Gastrocnemius medialis (tissue), 4 donors: Measurements from ENCODE around the gene RFPL4A. TPM values are rescaled to one million over a fixed set of nuclear protein-coding genes. Genes with fewer than 3 reads are reported as not detected.
"Not testable (repeated sequence)": the region's sequence is repeated elsewhere in the genome, so short reads cannot be mapped to it uniquely, and the experiment has no call there.

ENCODE experiments used
- ATAC-seq, 2 donors: fragments of 150-250 bp; one replicate each; pipeline ENCODE4 v1.9.1; 2016
- DNase-seq, 2 donors: peaks; one replicate each; pipeline ENCODE4 v3.0.0-alpha.2; 2019
- H3K27ac ChIP-seq, 4 donors: fragments of 200-600 bp; sonication (generic); 1 replicate in 1 of 4; 2 replicates in 3 of 4; pipeline ENCODE4 v1.5.1; 2016 to 2018; ENCODE audit warnings: mild to moderate bottlenecking in 2 of 4, moderate library complexity in 1 of 4
- H3K27me3 ChIP-seq, 3 donors: fragments of 200-600 bp; sonication (generic) in 2 of 3; 1 replicate in 1 of 3; 2 replicates in 2 of 3; pipeline versions ENCODE4 v1.5.1 to v1.6.0; 2016 to 2019; ENCODE audit warnings: mild to moderate bottlenecking in 1 of 3, moderate library complexity in 1 of 3
- H3K36me3 ChIP-seq, 2 donors: fragments of 200-600 bp; sonication (generic) in 1 of 2; one replicate each; pipeline ENCODE4 v1.5.1; 2017 to 2018
- H3K4me1 ChIP-seq, 2 donors: fragments of 200-600 bp; sonication (generic) in 1 of 2; one replicate each; pipeline ENCODE4 v1.5.1; 2016 to 2017; ENCODE audit warnings: mild to moderate bottlenecking in 2 of 2
- H3K4me3 ChIP-seq, 4 donors: fragments of 200-600 bp; sonication (generic) in 3 of 4; 1 replicate in 1 of 4; 2 replicates in 3 of 4; pipeline ENCODE4 v1.5.1; 2016 to 2019; ENCODE audit warnings: mild to moderate bottlenecking in 2 of 4
- H3K9me3 ChIP-seq, 3 donors: fragments of 200-600 bp; sonication (generic) in 2 of 3; 1 replicate in 1 of 3; 2 replicates in 2 of 3; pipeline ENCODE4 v1.5.1; 2016 to 2019
- POLR2A ChIP-seq, 2 donors: fragments of 450-650 bp; IDR thresholded peaks; one replicate each; pipeline ENCODE4 v1.6.1; 2017; ENCODE audit warnings: antibody characterized with exemption in 2 of 2, mild to moderate bottlenecking in 2 of 2, moderate library complexity in 2 of 2
- in situ Hi-C, 4 donors: fragments of 200-750 bp; cut with MboI; loops; one replicate each; pipeline versions ENCODE4 v1.15.0 to v1.8.0; 2017; ENCODE audit warnings: low sequenced_read_pairs in 4 of 4
- intact Hi-C: fragments of 100-400 bp; cut with DNase I; formaldehyde crosslinking; loops from one replicate; pipeline ENCODE4 v1.15.1; 2023; ENCODE audit warnings: low total_unique reads
- total RNA-seq, 4 donors: library from RNA; depleted of rRNA; stranded (reverse); fragments of >200 nt; gene quantifications; one replicate each; pipeline versions ENCODE4 v1.1.0 to v1.2.3, GENCODE V29; 2016
- TF ChIP-seq, protein P1 (sequence below), 5 experiments: fragments of 450-650 bp in 3 of 5; fragments of 200-600 bp in 2 of 5; sonication (generic) in 2 of 5; IDR thresholded peaks in 4 of 5; conservative IDR thresholded peaks in 1 of 5; 1 replicate in 4 of 5; 2 replicates in 1 of 5; pipeline ENCODE4 v1.5.1; 2016 to 2019; ENCODE audit warnings: antibody characterized with exemption in 5 of 5, mild to moderate bottlenecking in 3 of 5, moderate library complexity in 3 of 5

Gene RFPL4A
- total RNA-seq, result not detected

DNA sequence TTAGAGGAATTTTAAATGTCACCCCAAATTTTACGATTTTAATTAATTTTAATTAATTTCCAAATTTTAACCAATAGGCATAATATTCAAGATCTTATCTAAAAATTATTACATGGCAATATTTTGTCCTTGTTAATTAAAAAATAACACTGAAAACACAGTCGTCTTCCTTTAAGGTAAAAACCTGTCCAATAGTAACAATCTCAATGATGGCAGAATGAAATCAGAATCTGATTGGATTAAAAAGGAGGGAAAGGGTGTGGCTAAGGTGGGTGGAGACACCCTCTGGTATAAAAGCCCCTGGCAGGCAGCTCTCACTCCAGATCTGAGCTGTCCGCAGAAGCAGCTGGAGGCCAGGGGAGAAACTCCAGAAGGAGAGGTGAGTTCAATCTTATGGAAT lies at the start of gene RFPL4A:
RFPL4A (plus strand) TSS at position 301 of the 400 bp plus-strand sequence. CDS start 2,704 bp downstream, outside the sequence.
- H3K9me3 ChIP-seq, H3K27me3 ChIP-seq, H3K4me3 ChIP-seq, H3K27ac ChIP-seq, DNase-seq, ATAC-seq, H3K36me3 ChIP-seq, H3K4me1 ChIP-seq, in situ Hi-C loops, intact Hi-C loops: not testable (repeated sequence)

DNA sequence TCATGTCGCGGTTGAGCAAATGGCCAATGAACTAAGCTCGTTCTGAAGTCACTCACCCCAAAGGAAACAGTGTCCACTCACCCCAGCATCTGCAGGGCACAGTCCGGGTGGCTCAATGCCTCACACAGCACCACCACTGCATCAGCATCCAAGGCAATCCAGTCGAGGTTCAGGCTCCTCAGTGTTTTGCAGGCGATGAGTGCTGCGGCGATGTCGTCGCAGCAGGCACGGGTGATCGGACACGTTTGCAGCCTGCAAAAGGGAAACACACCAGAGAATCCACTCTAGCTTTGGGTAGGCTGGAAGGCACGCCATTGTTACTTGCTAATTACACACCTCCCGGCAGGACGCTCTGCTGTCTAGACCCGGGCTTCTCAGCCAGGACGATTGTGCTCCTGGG lies 47.2 kb upstream of the RFPL4A start:
- Histone ChIP-seq H3K4me3 (no peak overlapping the region), H3K36me3 (no peaks in the 10 kb centered on the region), H3K27ac (no peak overlapping the region), H3K27me3 (peaks cover 4 to 11% (median 8%) of the 10 kb centered on the region in 3 donors), H3K4me1 (no peaks in the 10 kb centered on the region), H3K9me3 (no peaks in the 10 kb centered on the region)
- no peak for ATAC-seq
- TF ChIP-seq, protein P1, sequence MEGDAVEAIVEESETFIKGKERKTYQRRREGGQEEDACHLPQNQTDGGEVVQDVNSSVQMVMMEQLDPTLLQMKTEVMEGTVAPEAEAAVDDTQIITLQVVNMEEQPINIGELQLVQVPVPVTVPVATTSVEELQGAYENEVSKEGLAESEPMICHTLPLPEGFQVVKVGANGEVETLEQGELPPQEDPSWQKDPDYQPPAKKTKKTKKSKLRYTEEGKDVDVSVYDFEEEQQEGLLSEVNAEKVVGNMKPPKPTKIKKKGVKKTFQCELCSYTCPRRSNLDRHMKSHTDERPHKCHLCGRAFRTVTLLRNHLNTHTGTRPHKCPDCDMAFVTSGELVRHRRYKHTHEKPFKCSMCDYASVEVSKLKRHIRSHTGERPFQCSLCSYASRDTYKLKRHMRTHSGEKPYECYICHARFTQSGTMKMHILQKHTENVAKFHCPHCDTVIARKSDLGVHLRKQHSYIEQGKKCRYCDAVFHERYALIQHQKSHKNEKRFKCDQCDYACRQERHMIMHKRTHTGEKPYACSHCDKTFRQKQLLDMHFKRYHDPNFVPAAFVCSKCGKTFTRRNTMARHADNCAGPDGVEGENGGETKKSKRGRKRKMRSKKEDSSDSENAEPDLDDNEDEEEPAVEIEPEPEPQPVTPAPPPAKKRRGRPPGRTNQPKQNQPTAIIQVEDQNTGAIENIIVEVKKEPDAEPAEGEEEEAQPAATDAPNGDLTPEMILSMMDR (IDR thresholded peaks at IDR 0.05 in 4 of 5, conservative IDR thresholded peaks at IDR 0.05 in 1 of 5), result no peak
- in situ Hi-C loops, result no loop called here
- intact Hi-C loops, result no loop called here
- DNase-seq, result no peak

DNA sequence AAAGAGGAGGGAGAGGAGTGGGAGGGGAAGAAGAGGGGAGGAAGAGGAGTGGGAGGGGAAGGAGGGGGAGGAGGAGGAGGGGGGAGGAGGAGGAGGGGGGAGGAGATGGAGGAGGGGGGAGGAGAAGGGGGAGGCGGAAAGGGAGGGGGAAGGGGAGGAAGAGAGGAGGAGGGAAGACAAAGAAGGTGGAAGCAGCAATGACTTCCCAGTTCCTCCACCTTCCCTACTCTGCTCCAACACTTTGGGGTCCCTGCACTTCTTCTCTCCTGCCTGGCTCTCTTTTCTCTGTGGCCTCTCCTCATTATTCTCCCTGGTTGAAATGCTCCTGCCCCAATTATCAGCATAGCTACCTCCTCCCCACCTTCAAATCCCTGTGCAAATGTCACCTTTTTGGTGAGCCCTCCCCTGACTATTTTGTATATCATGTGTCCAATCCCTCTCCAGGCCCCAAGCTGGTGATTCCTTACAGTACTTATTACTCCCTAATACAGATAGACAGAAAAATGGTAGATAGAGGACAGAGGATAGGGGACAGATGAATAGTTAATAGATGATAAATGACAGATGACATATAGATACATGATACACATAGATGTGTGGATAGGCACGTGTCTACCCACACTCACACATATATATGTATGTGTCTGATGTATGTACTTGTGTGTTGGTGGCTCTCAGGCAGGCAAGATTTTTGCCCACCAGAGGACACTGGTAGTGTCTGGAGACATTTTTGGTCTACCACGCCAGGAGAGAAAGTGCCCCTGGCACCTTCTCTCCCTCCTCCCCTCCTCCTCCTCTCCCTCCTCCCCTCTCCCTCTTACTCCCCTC lies 45.9 kb upstream of the RFPL4A start:
- no peaks in the 10 kb centered on the region for H3K9me3 ChIP-seq
- no peaks in the 10 kb centered on the region for H3K4me1 ChIP-seq
- TF ChIP-seq POLR2A (IDR thresholded peaks at IDR 0.05), result no peak
- TF ChIP-seq, protein P1 (IDR thresholded peaks at IDR 0.05 in 4 of 5, conservative IDR thresholded peaks at IDR 0.05 in 1 of 5), result no peak
- in situ Hi-C loops (no loop called here), intact Hi-C loops (no loop called here)
- no peak overlapping the region for H3K27ac ChIP-seq
- no peak for ATAC-seq
- no peaks in the 10 kb centered on the region for H3K36me3 ChIP-seq
- H3K27me3 ChIP-seq, result peaks cover 4 to 17% (median 11%) of the 10 kb centered on the region in 3 donors
- DNase-seq, result no peak
- no peak overlapping the region for H3K4me3 ChIP-seq

DNA sequence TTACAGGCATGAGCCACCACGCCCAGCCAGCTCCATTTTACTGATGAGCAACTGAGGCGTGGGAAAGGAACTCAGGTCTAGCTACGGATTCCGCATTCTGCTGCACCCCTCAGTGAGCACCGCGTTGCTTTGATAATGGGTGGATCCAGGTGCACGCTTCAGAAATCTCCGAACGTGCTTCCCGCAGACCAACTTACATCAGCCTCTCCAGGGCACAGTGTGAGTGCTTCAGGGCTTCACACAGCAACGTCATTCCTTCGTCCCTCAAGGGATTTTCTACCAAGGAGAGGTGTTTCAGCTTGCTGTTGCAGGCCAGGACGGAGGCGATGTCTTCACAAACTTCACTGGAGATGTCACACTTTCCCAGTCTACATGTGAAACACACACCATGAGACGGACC lies 42.4 kb upstream of the RFPL4A start:
- in situ Hi-C loops, result no loop called here
- TF ChIP-seq, protein P1 (IDR thresholded peaks at IDR 0.05 in 4 of 5, conservative IDR thresholded peaks at IDR 0.05 in 1 of 5), result no peak
- no peak for TF ChIP-seq POLR2A (IDR thresholded peaks at IDR 0.05)
- Histone ChIP-seq H3K27me3 (peaks cover 4 to 31% (median 14%) of the 10 kb centered on the region in 3 donors), H3K9me3 (no peaks in the 10 kb centered on the region), H3K36me3 (no peaks in the 10 kb centered on the region), H3K27ac (no peak overlapping the region), H3K4me3 (no peak overlapping the region), H3K4me1 (no peaks in the 10 kb centered on the region)
- DNase-seq (no peak), ATAC-seq (no peak)
- intact Hi-C loops, result no loop called here

DNA sequence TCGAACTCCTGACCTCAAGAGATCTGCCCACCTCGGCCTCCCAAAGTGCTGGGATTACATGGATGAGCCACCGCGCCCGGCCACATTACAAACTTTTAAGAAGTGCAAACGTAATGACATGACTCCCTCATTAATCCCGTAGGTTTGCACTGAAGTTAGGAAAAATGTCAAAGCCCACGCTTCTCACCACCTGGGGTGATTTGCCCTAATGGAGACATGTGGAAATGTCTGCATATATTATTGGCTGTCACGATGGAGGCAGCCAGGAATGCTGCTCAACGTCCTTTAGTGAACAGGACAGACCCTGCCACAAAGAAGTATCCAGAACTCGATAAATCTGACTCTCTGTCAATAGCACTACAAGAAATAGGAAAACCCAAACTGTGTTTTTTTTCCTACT lies 41.6 kb upstream of the RFPL4A start:
- intact Hi-C loops, result no loop called here

DNA sequence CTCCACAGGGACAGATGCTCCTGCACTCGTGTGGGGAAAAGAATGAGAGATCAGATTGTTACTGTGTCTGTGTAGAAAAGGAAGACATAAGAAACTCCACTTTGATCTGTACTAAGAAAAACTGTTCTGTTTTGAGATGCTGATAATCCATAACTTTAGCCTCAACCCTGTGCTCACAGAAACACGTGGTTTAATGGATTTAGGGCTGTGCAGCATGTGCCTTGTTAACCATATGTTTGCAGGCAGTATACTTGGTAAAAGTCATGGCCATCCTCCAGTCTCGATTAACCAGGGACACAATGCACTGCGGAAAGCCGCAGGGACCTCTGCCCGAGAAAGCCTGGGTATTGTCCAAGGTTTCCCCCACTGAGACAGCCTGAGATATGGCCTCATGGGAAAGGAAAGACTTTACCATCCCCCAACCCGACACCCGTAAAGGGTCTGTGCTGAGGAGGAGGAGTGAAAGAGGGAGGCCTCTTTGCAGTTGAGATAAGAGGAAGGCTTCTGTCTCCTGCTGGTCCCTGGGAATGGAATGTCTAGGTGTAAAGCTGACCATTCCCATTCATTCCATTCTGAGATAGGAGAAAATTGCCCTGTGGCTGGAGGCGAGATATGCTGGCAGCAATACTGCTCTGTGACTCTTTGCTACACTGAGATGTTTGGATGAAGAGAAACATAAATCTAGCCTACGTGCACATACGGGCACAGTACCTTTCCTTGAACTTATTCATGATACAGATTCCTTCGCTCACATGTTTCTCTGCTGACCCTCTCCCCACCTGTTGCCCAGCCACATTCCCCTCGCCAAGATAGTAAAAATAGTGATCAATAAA lies 40.8 kb upstream of the RFPL4A start:
- ATAC-seq, intact Hi-C loops, H3K4me1 ChIP-seq, H3K27ac ChIP-seq, DNase-seq, H3K4me3 ChIP-seq, H3K36me3 ChIP-seq, H3K9me3 ChIP-seq, in situ Hi-C loops: not testable (repeated sequence)
- H3K27me3 ChIP-seq, result peaks cover 4 to 31% (median 14%) of the 10 kb centered on the region in 3 donors

More for the DNA sequence above, 41.6 kb upstream of the RFPL4A start:
- Histone ChIP-seq H3K4me1 (no peaks in the 10 kb centered on the region), H3K27ac (no peak overlapping the region), H3K36me3 (no peaks in the 10 kb centered on the region), H3K4me3 (no peak overlapping the region), H3K9me3 (no peaks in the 10 kb centered on the region), H3K27me3 (peaks cover 4 to 31% (median 14%) of the 10 kb centered on the region in 3 donors)
- ATAC-seq (no peak), DNase-seq (no peak)
- in situ Hi-C loops, result no loop called here
- TF ChIP-seq POLR2A (IDR thresholded peaks at IDR 0.05), result no peak
- TF ChIP-seq, protein P1 (IDR thresholded peaks at IDR 0.05 in 4 of 5, conservative IDR thresholded peaks at IDR 0.05 in 1 of 5), result no peak
